Activated CD8-positive, alpha-beta memory T cell treated with anti-CD3 and anti-CD28 coated beads, Interleukin-2, amount 50 U/mL, for 1 hour (primary cell): Measurements from ENCODE around the gene ARL5A.

Source experiments
- DNase-seq: peaks from one replicate; pipeline ENCODE4 v3.0.0-alpha.2; 2020; ENCODE audit errors: extremely low read depth

The ARL5A gene

GRCh38 chr2:151840216-151841046 is 12.2 kb upstream of the ARL5A start:
- DNase-seq, result no peak

- DNase-seq, result no peak
Observed at GRCh38 chr2:151837926-151838325, 9.7 kb upstream of the ARL5A start.

GRCh38 chr2:151833984-151834383 is 5.8 kb upstream of the ARL5A start:
- no peak for DNase-seq

- DNase-seq, result no peak
Observed at GRCh38 chr2:151830961-151831360, 2.7 kb upstream of the ARL5A start.

DNA sequence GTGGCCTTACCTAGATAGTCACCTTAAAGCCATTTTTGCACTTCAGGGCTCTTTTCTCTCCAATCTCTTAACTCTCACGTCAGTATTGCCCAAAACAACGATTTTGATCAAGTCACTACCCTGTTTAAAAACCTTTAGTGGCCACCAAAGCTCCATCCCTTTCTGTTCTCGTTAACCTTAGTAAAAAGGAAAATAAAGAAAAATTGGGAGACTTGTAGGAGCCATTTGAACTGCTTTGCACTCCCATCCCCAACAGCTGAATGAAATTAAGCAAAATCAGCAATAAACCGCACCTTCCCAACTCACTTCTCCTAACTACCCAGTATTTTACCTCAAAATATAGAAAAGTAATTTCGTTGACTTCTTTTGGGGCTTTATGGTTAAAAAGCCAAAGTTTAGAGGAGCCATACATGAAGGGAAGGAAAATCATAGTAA is 686 bp upstream of the ARL5A start:
- no peak for DNase-seq

DNA sequence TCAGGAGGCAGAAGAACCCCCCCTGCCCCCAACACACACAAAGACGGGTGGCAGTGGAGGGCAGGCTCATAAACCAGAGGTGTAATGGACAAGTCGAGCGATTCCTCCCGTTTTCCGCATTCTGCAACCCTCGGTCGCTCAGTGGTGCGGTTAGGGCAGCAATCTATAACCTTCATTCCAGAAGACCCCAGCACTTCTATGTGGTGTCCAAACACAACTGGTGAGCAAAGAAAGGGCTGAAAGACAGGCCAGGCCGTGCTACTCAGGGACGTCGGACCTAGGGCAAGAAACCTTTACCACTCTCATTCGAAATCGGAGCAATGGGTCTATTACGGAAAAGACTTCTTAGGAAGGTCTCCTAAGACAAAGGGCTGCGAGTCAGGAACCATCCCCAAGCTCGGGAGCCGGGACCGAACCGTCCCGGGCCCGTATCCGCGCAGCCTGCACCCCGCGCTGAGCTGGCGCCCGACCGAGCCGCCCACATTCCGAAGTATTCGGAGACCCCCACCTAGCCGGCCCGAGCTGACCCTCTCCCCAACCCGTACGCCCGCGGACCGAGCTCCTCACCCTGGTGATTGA is 568 bp downstream of the ARL5A start:
- no peak for DNase-seq

DNA sequence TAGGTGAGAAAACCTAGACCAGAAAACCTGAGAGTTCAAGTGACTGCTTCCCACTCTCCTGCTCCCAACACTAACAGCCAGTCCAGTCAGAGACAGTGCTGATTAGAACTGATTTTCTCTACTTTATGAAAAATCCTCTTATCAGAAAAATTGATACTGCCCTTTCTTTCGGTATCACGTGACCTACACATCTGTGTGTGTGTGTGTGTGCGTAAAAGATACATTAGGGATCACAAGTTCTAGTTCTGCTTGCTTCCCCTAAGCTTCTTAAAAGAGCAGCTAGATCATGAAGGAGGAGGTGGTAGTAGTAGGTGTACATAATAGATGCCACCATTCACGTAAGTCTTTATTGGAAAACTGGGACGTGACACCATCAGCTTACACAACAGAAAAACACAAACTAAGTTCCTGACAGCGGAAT is 1.5 kb downstream of the ARL5A start:
- no peak for DNase-seq

DNA sequence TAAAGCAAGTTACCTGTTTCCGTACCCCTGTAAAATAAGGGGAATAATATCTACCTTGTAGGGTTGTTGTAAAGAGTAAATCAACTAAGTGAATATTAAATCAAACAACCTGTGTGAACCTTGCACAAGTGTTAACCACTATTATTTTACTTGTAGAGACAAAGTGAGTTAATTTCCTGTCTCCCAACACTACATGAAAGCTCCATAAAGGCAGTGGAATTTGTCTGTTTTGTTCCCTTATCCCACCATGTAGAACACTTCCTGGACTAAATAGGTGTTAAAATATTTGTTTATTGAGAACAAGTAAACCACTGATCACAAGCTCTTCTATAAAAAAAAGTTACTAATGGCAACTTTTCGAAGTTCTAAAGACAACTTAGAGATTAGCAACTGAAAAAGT is 3.3 kb downstream of the ARL5A start:
- DNase-seq, result no peak

- no peak for DNase-seq
Observed at GRCh38 chr2:151823651-151824050, 4.6 kb downstream of the ARL5A start.

- DNase-seq, result no peak
Observed at GRCh38 chr2:151819920-151820319, 8.3 kb downstream of the ARL5A start.

DNA sequence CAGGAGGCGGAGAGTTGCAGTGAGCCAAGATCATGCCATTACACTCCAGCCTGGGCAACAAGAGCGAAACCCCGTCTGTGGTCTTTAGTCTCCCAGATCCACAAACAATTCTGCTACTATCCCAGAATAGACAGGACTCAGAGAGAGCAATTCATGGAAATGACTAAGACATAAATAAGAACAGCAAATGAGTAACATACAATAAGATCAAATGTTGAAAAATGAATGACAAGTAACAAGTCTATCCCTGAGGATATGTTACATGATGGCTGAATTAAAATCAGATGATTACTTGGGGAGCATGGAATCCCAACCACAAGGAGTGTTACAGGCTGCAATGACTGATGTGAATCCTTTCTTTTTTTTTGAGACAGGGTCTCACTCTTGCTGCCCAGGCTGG is 10.3 kb downstream of the ARL5A start:
- DNase-seq, result no peak

DNA sequence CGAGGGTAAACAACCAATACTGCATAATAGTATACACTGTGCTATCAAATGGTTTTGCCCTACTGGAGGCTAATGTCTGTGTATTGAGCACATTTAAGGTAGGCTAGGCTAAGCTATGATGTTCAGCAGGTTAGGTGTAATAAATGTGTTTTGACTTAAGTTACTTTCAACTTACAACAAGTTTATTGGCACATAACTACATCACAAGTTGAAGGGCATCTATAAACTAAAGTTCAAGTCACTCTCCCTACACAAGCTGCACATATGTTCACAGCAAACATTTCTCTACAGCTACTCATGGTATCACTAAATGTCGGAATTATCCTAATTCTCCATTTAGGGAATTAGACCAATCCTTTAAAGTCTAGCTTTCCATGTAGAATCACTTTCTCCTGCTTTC is 11.4 kb downstream of the ARL5A start:
- no peak for DNase-seq

DNA sequence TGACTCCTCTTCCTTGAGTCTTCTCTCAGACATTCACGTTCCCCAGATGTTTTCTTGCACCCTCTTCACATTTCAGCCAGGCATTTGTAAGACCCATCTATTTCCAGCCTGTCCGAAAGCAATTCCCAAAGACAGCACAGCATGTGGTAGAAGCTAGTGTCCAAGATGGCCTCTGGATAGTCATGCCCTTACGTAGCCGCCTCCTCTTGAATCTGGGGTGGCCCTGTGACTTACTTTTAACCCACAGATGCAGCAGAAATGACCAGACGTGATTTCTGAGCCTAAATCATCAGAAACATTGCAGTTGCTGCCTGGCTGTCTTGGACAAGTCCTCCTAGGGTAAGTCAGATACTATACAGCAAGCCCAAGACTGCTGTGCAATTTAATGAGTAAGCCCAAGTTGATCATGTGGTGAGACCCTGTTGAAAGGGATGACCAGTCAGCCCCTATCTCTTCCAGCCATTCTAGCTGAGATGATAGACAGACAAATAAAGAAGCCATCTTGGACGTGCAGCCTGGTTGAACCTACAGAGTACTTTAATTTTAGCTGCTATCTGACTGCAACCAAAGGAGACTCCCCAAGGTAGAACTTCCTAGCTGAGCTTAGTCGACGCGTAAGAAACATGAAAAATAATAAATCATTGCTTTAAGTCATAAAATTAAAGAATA is 12.3 kb downstream of the ARL5A start:
- DNase-seq, result no peak

- no peak for DNase-seq
Observed at GRCh38 chr2:151810489-151810888, 17.7 kb downstream of the ARL5A start.

DNA sequence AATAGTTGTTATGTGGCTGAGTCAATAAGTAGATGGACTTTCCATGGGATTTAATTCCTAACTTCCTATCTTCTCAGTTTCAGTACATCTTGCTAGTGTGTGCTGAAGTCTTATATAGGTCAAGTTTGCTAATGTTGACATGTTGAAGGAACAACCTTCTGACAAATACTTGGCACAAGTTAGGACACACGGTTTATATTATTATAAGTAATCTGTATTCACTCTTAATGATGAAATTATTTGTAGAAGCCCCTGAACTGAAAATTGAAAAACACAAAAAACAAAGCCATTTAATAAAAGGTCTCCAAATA is 19.2 kb downstream of the ARL5A start:
- DNase-seq, result no peak

DNA sequence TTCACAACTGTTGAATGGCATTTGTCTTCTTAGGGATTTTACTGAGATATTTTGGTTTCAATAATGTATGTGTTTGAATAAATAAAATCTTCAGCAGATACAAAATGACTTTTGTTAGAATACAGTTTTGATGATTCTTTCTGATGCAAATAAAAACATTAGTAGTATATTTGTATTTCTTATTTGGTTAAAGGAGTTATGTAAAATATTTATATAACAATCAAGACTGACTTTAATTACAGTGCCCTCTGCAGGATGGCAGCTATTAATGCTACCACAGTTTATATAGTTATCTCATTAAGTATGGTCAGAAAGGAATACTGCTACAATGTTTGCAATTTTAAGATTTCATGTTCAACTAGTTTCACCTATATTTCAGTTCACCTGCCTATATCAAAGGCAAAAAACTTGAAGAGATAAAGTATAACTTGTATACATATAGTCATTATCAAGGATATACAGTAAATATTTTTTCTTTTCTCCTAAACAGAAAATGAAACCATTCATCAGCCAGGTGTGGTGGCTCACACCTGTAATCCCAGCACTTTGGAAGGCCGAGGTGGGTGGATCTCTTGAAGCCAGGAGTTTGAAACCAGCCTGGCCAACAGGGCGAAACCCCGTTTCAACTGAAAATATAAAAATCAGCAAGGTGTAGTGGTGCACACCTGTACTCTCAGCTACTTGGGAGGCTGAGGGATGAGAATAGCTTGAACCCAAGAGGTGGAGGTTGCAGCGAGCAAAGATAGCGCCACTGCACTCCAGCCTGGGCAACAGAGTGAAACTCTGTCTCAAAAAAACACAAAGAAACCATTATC is 19.8 kb downstream of the ARL5A start:
- no peak for DNase-seq

- no peak for DNase-seq
Observed at GRCh38 chr2:151805961-151806360, 22.3 kb downstream of the ARL5A start.

- no peak for DNase-seq
Observed at GRCh38 chr2:151805343-151805742, 22.9 kb downstream of the ARL5A start.

DNA sequence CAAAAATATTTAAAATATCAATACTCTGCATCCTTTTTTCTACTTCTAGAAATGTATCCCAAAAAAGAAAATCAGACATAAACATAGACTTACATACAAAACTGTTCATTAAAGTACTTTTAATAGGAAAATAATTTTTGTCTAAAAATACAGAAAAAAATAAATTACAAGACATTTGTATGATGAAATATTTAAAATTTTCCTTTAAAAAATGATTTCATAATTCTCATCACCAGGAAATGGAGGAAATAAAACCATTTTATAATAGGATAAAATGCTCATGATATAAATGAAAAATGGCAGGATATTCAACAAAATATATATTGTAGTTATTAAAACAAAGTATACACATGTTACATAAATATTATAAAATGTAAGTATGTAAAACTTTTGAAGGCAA is 24.4 kb downstream of the ARL5A start:
- no peak for DNase-seq

- no peak for DNase-seq
Observed at GRCh38 chr2:151802315-151802714, 25.9 kb downstream of the ARL5A start.

- no peak for DNase-seq
Observed at GRCh38 chr2:151799886-151800292, 28.3 kb downstream of the ARL5A start.

DNA sequence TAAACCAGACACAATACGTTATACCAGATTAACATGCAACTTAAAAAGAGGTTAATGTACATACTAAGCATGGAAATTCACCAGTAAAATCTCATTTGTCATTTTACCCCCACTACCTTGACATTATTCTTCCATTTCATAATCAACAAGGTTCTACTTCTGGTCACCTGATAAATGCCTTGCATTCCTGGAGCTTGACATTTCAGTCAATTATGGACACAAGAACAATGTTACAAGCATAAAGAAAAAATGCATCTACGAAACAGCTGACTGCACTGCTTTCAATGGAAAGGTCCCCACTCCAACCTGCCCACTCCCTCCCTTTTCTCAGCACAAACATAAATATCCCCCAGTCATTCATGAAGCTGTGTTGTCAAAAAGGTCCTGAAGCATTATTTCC is 31.4 kb downstream of the ARL5A start:
- DNase-seq, result no peak
